ENCODE results near the gene ACBD6. TPM values are rescaled to one million over a fixed set of nuclear protein-coding genes. Genes with fewer than 3 reads are reported as not detected.
"Not testable (repeated sequence)": the region's sequence is repeated elsewhere in the genome, so short reads cannot be mapped to it uniquely, and the experiment has no call there.

The ACBD6 gene
- polyA plus RNA-seq (ENCODE audit: insufficient read length) = 41.6 TPM

- DNase-seq = peak; percentile 92
Observed at GRCh38 chr1:180502361-180503279, at the start of gene ACBD6. TSS of gene ACBD6 (minus strand) at chr1:180502577. CDS start at chr1:180502266, 311 bp downstream.

GRCh38 chr1:180551997-180552396 is 49.6 kb upstream of the ACBD6 start:
- DNase-seq = no peak

GRCh38 chr1:180550241-180550640 is 47.9 kb upstream of the ACBD6 start:
- DNase-seq = no peak

- DNase-seq = not testable (repeated sequence)
Observed at GRCh38 chr1:180549770-180550169, 47.4 kb upstream of the ACBD6 start.

GRCh38 chr1:180548686-180549317 is 46.4 kb upstream of the ACBD6 start:
- no peak for DNase-seq

DNA sequence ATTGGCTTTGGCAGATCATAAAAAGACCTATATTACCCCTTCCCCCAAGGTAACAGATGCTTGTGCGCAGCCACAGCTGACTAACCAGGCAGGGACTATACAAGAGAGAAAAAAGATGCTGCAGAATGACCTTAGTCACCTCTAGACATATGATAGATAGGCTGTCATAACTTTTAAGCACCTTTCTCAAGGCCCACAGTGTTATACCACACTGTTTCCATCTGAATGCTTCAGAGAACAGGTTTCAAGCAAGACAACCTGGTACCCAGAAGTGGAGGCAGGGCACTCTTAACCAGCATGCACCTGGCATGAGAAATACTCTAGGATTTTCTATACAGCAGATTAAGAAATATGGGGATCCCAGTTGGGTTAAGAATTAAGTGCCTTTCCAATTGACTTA is 43.6 kb upstream of the ACBD6 start:
- no peak for DNase-seq

- no peak for DNase-seq
Observed at GRCh38 chr1:180544050-180544449, 41.7 kb upstream of the ACBD6 start.

- no peak for DNase-seq
Observed at GRCh38 chr1:180542838-180543145, 40.4 kb upstream of the ACBD6 start.

DNA sequence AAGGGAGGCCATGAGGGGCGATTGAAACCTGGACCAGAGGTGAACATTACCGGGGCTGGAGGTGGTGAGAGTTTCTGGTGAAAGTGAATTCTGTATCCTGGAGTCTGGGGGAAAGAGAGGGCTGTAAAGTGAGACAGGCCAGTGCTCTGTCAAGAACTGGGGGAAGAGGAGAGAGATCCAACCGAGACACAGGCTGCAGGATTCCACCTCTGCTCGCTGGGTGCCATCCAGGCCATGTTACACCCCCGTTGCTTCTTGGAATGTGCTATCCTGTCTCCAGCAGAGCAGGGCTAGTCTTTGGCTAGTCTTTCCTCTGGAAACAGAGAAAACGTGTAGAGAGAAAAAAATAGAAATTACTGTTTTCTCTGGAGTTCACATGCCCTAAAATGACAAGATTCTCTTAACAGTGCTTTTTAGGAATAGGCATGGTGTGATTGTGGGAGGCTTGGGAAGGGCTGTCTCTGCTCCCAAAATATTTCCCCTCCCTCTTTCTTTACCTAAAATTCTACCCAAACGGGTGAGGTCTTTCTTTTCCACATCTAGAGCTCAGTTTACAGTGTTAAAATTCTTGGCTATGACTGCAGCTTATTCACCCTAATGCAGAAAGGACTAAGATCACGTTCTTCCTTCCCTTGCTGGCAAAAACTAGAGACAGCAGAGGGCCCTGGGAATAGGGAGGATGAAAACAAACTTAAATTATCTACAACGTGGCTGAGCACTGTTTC is 39.9 kb upstream of the ACBD6 start:
- DNase-seq = no peak

DNA sequence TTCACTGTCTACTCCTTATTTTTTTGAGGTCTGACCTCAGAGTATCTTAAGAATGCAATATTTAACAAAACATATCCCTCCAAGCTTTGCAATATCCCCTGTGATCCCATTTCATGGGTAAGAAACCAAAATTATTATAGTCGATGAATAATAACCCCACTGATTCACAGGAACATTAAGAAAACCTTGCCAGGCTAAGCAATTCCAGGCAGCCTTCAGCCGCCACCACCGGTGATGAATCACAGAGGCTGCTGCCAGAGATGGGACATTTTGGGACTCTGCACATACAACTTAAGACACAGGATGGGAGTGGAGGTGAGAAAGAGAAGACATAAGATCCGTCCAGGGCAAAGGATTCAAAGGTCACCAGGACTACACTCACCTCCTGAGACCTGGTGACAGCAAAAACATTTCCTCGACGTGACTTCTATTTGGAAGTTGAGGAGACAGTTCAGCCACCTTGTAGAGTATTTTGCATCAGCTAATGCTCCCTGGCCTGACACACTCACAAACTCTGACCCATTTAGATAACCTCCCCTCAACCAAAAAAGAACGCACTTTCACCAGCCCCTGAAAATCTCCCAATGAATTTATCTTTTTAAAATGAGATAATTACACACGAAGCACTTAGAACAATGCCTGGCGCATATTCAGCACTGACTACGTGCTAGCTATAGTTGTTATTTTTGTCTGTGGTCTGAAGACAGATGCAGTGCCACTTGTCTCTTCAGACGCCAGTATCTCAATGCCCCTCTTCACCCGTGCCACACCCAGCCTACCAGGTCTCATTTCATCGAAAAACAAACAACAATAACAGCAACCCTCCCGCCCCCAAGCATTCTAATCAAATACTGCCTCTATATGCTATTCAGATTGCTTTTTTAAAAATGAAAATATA is 38.6 kb upstream of the ACBD6 start:
- DNase-seq = no peak

- no peak for DNase-seq
Observed at GRCh38 chr1:180539136-180539535, 36.8 kb upstream of the ACBD6 start.

DNA sequence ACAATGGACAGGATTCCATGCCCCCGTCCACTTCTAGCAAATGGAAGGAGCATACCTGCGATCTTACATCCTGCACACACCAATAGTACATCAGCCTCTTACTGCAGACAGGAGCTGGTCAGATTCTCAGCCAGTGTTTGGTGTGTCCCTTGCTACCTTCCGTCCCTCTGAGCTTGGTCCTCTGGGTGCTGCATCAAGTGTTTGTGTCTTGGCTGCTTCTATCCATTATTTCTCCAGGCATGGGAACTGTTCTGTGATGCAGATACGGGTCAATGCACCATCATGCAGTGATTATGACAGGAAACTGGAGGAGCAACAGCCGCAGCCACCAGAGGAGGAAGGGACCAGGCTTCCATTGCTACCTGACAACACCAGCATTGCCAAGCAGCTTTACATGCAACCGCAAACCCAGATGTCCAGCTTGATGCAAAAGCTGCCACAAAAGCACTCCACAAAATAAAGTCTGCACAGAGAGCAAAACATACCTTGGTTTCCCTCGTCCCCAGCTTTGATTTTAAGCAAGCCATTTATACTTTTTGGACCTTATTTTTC is 34.5 kb upstream of the ACBD6 start:
- no peak for DNase-seq

- no peak for DNase-seq
Observed at GRCh38 chr1:180535418-180535999, 33.1 kb upstream of the ACBD6 start.

DNA sequence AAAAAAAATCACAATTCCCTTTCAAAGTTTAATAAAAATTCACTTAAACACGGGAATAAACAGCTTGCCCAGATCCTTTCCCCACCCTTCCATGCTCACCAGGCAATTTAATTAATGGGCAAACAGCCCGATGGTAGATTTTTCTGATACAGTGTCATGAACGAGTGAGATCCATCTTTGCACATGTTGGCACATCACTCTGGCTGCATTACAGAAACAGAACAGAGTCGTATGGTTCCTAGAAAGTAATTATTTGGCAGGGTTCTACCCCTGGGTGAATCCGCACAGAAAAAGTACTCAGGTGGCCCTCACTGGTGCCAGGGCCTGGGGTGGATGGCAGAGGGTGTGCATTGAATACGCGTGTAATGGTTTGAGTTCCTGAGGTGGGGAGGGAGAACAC is 31.8 kb upstream of the ACBD6 start:
- DNase-seq = no peak

- DNase-seq = peak; percentile 47
Observed at GRCh38 chr1:180533266-180533987, 31.1 kb upstream of the ACBD6 start.

GRCh38 chr1:180532854-180533253 is 30.5 kb upstream of the ACBD6 start:
- no peak for DNase-seq

- no peak for DNase-seq
Observed at GRCh38 chr1:180530501-180530900, 28.1 kb upstream of the ACBD6 start.

- DNase-seq = no peak
Observed at GRCh38 chr1:180528868-180529470, 26.6 kb upstream of the ACBD6 start.

DNA sequence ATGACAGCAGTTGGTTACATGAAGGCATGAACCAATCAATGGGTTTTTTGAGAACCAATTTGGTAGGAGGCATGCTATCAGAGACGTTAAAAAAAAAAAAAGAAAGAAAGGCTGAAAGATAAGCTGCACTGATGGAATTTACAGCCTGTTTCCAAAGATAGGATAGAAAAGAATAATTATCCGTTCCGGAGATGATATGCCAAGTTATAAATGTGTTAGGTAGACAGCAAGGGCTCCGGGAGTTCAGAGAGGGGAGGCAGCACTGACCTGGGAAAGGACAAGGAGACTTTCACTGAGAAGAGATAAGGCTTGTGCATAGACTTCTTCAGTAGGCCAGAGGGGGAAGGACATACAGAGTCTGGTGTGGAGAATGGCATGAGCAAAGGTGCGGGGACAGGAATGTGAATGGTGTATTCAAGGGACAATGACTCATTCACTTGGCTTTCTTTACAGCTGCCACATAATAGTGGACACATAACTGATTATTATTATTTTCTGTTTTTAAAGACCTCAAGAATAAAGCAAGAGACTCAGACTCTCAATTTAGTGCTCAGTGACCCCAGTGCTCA is 24.8 kb upstream of the ACBD6 start:
- DNase-seq = no peak

DNA sequence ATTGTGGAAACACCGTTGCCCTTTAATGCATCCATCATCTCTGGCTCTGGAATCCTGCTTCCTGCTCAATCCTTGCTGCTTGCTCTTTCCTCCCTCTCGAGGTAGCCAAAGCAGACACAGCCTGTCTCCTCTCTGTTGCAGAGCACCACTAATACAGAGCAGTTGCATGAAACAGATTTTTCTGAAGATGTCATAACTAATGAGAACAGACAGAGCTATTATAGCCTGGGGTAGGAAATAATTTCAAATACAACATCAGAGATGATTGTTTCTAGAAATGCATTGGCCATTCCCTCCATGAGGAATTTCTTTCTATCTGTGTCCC is 23.3 kb upstream of the ACBD6 start:
- DNase-seq = no peak
